GM19463 (cell line): Measurements from ENCODE around the gene NODAL.

Experiments used
- ATAC-seq: cut with Tn5 transposase; IDR thresholded peaks from one replicate; pipeline ENCODE4 v1.9.1; 2021; ENCODE audit warnings: mild to moderate bottlenecking, moderate library complexity; ENCODE audit not compliant: unreplicated experiment

The NODAL gene

DNA sequence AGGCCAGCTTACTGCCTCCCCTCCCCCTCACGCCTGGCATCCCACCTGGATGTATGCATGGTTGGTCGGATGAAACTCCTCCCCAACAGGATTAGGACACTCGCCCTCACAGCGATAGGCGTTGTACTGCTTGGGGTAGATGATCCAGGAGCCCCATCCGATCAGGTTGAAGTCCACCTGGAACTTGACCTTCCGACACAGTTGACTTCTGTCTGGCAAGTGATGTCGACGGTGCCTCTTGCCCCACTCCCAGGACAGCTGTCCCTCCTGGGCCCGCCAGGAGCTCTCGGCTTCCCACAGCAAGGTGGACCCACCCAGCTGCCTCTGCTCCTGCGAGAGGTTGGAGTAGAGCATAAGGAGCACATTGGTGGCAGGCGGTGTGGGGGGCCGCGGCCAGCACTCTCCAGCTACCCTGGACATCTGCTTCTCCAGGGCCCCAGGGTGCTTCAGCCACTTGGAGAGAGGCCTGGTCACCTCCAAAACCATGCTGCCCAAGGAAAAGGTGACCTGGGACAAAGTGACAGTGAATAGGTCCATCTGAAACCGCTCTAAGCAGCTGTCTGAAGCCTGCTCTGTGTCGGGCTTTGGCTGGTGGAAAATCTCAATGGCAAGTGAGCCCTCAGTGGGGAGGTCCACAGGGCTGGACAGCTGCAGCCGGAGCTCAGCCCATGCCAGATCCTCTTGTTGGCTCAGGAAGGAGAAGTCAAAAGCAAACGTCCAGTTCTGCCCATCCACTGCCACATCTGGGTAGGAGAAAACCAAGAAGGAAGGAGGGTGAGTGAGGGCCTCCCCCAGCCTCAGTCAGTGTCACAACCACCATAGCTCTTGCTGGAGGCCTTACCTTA, 6.0 kb downstream of the NODAL start:
- no peak for ATAC-seq

DNA sequence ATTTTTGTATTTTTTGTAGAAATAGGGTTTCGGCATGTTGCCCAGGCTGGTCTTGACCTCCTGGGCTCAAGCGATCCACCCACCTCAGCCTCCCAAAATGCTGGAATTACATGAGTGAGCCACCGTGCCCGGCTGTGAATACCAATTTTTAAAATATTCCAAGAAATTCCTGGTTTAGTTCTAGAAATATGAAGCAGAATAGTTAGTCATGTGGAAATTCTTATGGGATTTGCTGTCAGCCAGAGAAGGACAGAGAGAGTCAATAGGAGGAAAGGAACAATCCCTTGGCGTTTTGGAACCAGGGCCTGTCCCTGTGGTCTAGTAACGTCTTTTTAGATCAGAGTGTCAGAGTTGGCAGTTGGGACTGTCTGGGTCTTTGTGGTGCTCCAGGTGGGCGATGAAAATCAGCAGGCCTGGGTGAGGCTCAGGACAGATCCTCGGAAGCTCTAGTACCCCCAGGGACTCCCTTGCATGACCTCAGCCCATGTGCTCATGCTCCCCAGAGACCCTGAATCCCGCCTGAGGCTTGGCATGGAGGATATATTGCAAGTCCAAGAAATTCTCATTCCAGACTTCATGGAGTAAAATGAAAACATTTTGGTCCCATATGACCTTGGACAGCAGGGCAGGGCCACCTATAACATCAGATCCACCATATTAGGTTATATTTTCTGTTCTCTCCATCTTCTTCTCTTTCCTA, 7.8 kb downstream of the NODAL start:
- no peak for ATAC-seq

DNA sequence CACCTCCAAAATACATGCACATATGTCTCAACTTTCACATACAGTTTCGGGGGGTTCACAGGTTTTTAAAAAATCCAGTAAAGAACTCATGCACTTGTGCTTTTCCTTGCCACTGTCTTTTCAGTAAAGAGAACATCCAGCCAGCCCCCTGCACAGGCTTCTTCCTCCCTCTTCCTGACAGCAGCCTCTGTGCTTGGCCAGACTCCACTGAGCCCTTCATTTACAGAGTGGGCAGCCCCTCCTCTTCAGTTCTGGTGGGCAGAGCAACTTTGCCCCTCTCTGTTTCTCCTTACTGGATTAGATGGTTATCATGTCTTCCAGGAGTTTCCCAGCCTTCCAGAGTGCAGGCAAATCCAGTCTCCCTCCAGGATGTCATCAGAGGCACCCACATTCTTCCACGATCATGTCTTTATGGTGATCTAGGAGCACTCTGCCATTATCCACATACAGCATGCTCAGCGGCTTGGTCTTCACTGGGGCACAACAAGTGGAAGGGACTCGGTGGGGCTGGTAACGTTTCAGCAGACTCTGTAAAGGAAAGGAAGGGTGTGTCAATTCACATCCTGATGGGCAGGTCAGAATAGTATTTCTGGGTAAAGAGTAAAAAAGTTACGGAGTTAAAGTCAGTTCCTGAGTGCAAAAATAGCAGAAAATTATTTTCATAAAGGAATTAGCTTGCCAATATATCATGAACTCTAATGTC, 8.8 kb downstream of the NODAL start:
- no peak for ATAC-seq

GRCh38 chr10:70432101-70432500, 9.4 kb downstream of the NODAL start:
- ATAC-seq = no peak

DNA sequence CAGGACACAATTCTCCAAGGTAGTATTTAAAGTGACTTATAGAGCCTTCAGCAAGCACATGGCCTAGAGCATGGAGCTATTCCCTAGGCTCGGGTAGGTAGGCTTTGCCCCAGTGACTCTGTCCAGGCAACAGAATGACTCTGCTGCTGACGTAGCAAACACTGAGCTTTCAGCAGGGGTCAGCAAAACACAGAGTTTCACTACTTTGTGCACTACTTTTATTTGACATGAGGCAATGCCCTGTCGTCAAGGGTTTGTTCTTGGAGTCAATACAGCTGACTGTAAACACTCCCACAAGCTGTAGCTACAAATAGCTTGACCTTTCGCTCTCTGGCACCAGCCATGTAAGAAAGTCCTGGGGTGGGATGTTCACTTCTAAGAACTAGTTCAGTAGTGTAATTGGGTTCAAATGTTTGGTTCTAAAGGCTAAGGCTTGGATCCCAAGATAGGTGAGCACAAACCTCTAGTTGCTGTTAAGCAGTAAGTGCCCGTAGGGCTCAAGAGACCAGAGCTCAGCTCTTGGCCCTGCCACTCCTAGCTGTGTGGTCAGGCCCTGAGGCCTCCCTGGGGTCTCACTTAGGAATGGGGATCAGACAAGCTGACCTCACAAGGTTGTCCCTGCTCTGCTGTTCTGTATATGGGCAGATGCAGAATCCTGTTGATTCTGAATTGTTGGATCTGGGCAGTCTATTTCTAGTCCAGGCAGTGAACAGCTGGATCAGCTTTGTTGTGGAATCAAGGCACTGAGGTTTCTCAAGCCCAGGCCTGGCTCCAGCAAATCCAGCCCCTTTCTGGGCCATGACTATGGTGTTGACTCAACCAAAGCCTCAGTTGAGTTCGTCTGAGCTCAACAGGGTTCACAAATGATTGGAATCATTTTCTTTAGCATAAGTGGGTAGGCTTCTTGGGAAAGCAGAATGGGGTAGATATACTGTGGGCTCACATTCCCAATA, 10.7 kb downstream of the NODAL start:
- no peak for ATAC-seq

DNA sequence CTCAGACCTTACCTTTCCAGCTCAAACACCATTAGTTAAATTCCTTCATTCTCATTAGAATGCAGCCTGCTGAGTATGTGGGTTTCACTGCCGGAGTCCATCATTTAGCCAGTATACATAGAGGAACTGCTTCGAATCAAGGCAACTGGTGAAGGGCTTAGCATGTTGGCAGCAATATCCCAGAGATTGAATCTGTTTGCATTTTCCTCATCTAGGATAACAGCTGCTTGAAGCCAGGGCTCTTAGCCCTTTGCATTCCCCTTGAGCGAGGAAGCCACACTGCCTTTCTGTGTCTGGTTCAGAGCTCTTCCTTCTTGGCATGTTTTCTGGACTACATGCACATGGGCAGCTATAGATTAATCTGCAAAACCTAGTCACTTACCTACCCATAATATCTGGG, 14.7 kb downstream of the NODAL start:
- ATAC-seq = no peak

GRCh38 chr10:70425096-70425495, 16.4 kb downstream of the NODAL start:
- ATAC-seq = no peak

DNA sequence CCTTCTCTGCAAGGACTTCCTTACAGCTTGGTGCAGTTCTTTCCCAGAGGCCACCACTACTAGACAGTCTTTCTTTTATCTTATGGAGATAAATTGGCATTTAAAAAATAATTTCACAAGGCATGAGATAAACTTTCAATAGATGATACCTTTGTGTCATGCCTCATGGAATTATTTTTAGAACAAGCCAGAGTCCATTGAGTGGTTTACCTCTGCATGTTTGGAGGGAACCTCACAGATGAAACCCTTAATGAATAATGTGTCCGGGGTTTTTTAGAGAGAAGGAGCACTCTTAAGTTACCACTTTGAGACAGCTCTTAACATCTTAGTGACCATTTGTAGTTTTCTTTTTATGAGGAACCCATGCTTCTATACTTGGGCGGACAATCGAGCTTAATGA, 17.2 kb downstream of the NODAL start:
- ATAC-seq = no peak

- no peak for ATAC-seq
These were observed 22.8 kb downstream of the NODAL start for GRCh38 chr10:70418713-70419112.

DNA sequence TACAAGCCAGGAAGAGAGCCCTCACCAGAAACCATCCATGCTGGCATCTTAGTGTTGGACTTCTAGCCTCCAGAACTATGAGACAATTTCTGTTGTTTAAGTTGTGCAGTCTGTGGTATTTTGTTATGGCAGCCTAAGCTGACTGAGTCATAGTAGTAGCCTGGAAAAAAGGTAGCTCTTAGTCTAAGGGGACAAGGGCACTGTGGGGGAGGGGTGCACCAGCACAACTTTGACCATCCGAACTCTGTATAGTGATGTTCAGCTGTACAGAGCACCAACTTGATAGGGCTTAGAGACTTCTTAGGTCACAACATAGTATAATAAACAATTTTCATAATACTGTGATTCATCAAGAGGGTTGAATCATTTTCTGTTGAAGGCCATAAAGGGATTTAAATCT, 23.3 kb downstream of the NODAL start:
- no peak for ATAC-seq

DNA sequence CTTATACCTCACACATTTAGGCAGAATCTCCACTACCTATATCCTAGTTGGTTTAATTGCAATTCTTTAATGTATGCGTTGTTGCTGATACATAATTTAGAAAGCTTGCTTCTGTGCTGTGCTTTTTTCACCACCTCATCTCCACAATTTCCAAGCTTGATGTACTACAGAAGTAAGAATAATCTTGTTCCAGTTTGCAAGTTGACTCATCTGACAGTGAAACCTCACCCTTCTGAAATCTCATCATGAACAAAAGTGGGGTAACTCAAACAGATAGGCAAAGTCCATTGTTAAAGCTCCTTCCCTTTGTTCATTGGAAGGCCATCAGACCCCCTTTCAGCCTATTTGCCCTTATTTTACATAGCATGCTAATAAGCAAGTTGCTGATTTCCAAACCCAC, 23.9 kb downstream of the NODAL start:
- ATAC-seq = no peak

- no peak for ATAC-seq
These were observed 29.1 kb downstream of the NODAL start for GRCh38 chr10:70412356-70412755.

DNA sequence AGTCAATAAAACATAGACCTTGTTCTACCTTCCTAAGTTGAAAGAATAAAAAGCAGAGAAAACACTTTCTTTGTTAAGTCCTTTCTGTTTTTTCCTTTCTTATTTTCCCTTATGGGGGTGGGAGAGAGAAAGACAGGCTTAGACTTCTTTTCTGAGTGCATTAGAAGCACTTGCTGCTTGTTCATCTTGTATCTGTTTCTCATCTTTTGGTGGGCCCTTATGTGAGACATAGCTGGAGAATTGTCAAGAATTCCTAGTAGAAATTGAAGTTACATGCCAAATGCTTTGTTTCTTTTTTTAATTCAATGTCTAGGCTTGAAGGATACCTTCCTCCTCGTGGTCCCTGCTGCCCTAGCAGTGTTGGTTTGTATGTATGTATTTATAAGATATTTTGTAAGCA, 30.9 kb downstream of the NODAL start:
- no peak for ATAC-seq

- ATAC-seq = no peak
These were observed 31.7 kb downstream of the NODAL start for GRCh38 chr10:70409772-70410171.

DNA sequence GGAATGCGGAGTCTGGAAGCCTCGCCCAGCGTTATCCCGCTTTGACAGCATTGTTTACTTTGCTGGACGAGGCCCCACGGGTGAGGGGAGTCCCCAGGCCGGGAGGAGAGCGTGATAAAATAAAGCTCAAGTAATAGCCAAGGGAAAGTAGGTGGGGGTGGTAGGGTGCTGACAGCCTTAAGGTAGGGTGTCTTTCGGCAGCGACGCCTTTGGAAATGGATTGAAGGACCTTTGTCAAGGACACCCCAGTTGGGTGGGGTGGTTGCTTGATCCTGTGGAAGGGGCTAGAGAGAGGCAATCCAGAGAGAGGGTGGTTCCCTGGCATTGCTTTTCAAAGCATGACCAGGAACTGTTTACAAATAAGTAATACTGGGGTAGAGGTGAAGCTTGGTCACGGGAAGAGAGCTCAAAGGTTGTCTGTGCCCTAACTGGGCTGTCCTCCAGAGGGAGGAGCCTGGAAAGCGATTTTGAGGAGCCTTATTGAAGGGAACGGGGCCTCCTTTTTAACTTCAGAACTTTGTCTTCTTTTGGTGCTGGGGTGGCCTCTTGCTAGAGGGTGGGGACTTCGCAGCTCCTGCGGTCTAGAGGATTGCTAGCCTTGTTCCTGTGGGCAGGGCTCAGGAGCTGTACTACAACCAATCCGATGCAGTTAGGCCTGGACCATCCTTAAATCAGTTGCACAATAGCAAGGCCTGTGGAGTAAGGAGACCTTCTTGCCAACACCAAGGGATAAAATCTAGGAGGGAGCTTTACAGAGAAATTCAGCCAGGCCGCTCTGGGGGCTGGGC, 36.2 kb downstream of the NODAL start:
- no peak for ATAC-seq

DNA sequence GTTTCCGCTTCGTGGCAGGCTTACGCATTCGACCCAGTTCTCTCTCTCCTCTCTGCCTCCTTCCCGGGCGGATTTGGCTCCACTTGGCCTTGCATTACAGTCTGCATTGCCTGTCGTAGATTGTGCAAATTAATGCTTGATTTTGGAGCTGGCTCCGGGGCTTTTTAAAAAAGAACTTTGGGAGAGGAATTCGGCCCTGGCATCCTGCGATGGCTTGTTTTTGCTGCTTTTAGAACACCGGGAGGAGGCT, 36.8 kb downstream of the NODAL start:
- no peak for ATAC-seq

GRCh38 chr10:70404036-70404786, 37.3 kb downstream of the NODAL start, which contains the start of gene EIF4EBP2:
Gene EIF4EBP2 (plus strand): TSS chr10:70404145. CDS start chr10:70404402, 257 bp downstream.
- ATAC-seq = peak; percentile 77

DNA sequence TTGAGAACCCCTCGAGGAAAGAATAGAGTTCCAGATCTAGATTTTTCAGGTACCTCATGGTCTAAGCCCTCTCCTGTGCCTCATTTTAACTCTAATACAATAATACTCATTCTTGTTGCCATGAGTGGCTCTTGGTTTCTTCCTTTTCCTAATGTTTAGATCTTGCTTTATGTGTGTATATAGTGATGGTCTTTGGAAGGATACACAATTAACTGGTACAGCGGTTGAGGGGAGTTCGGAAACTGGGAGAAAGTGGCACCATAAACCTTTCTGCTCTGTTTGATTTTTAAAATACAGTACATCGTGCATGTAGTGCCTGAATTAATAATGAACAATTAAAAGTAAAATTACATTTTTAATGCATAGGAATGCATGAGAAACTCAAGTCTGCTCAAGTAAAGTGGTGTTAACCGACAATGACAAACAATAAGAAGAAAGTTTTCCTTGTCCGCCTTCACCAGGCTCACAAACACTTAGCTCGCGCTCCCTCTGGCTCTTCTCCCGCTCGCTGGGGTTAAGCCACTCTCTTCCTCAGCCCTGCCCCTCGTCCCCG, 37.9 kb downstream of the NODAL start:
- ATAC-seq = no peak

GRCh38 chr10:70399177-70399576, 42.3 kb downstream of the NODAL start:
- no peak for ATAC-seq
